HepG2 (cell line): Measurements from ENCODE around the gene CCL1. TPM values are rescaled to one million over a fixed set of nuclear protein-coding genes. Genes with fewer than 3 reads are reported as not detected.

Source experiments
- ATAC-seq: fragments of 200-7000 bp; cut with Tn5 transposase; 3 replicates; pipeline ENCODE4 v1.9.1; 2020; ENCODE audit warnings: mild to moderate bottlenecking, moderate library complexity
- BruUV-seq: library from RNA; stranded (reverse); fragments of 400-500 nt; replicated peaks from 2 replicates; lab custom pipeline; 2021; lab: Mats Ljungman, UMichigan
- CTCF ChIA-PET: fragments of 300-600 bp; formaldehyde crosslinking; extraction: SDS; loops from one replicate; lab custom pipeline; 2021; ENCODE audit warnings: low total read pairs, inconsistent platforms, low intra/inter-chr PET ratio; lab: Yijun Ruan, JAX
- POLR2A ChIA-PET: fragments of 350-600 bp; sonication (Branson Sonifier 250); formaldehyde crosslinking; loops from one replicate; lab custom pipeline; 2020; ENCODE audit warnings: antibody characterized with exemption, inconsistent platforms; lab: Yijun Ruan, JAX
- DNase-seq: peaks from one replicate; pipeline ENCODE4 v3.0.0-alpha.2; 2015; ENCODE audit warnings: low spot score
- FAIRE-seq: peaks from 3 replicates; lab custom pipeline; 2011; peaks lifted over from hg19 to GRCh38; lab: Jason Lieb, UNC
- H2AFZ ChIP-seq: one replicate; pipeline ENCODE4 v1.6.1; 2011; ENCODE audit warnings: low read length, inconsistent platforms
- H3K27ac ChIP-seq: fragments of 300-600 bp; 3 replicates; pipeline ENCODE4 v1.8.0; 2011; ENCODE audit warnings: mixed run types, mild to moderate bottlenecking, mixed read lengths, low read length, inconsistent platforms; ENCODE audit not compliant: insufficient read depth; ENCODE audit errors: extremely low read length
- H3K27me3 ChIP-seq, 2 experiments: fragments of 200-600 bp in 1 of 2; 2 replicates in 1 of 2; 3 replicates in 1 of 2; pipeline versions ENCODE4 v1.6.0 to v1.8.0; 2011; ENCODE audit warnings: low read length in 2 of 2, mild to moderate bottlenecking in 2 of 2, moderate library complexity in 2 of 2, inconsistent platforms in 1 of 2; ENCODE audit not compliant: insufficient read depth in 2 of 2, control insufficient read depth in 1 of 2
- H3K36me3 ChIP-seq, 2 experiments: fragments of 200-600 bp in 1 of 2; replicated peaks in 1 of 2; 2 replicates in 1 of 2; 3 replicates in 1 of 2; pipeline versions ENCODE4 v1.5.1 to v1.8.0; 2011; ENCODE audit warnings: low read length in 2 of 2, inconsistent platforms in 1 of 2; ENCODE audit not compliant: insufficient read depth in 2 of 2, control insufficient read depth in 1 of 2
- H3K4me1 ChIP-seq: 2 replicates; pipeline ENCODE4 v1.5.1; 2012; ENCODE audit warnings: low read length, inconsistent platforms; ENCODE audit not compliant: insufficient read depth
- H3K4me2 ChIP-seq: 2 replicates; pipeline ENCODE4 v1.6.0; 2011; ENCODE audit warnings: low read depth, low read length, inconsistent platforms
- H3K4me3 ChIP-seq, 3 experiments: fragments of 200-600 bp in 1 of 3; sonication (generic), shearing (Covaris generic) in 1 of 3; replicated peaks in 1 of 3; 2 replicates each; pipeline ENCODE4 v1.5.1; 2011 to 2016; ENCODE audit warnings: low read length in 3 of 3, inconsistent platforms in 2 of 3, low read depth in 2 of 3, mild to moderate bottlenecking in 2 of 3, control low read depth in 1 of 3, mixed read lengths in 1 of 3; ENCODE audit not compliant: insufficient read depth in 1 of 3
- H3K79me2 ChIP-seq: one replicate; pipeline ENCODE4 v1.6.1; 2011; ENCODE audit warnings: low read length, inconsistent platforms; ENCODE audit not compliant: insufficient read depth
- H3K9ac ChIP-seq: 2 replicates; pipeline ENCODE4 v1.6.0; 2011; ENCODE audit warnings: mild to moderate bottlenecking, low read depth, low read length, inconsistent platforms; ENCODE audit not compliant: insufficient read depth
- H3K9me3 ChIP-seq: 2 replicates; pipeline ENCODE4 v1.5.1; 2012; ENCODE audit warnings: mild to moderate bottlenecking, low read length
- H4K20me1 ChIP-seq: 2 replicates; pipeline ENCODE4 v1.6.0; 2011; ENCODE audit warnings: inconsistent platforms, mild to moderate bottlenecking, low read length, moderate library complexity; ENCODE audit not compliant: insufficient read depth
- EZH2 ChIP-seq: conservative IDR thresholded peaks from 2 replicates; pipeline ENCODE4 v1.6.1; 2012; ENCODE audit warnings: mild to moderate bottlenecking, low read depth, low read length, moderate library complexity
- FOXC1 ChIP-seq: sonication (generic); formaldehyde crosslinking; IDR thresholded peaks from 2 replicates; pipeline ENCODE4 v1.8.0; 2022; ENCODE audit warnings: mild to moderate bottlenecking, missing genetic modification reagents, borderline replicate concordance
- IRF1 ChIP-seq: sonication (generic); formaldehyde crosslinking; IDR thresholded peaks from 2 replicates; pipeline ENCODE4 v1.4.0; 2020; ENCODE audit warnings: low read depth, mild to moderate bottlenecking, missing genetic modification reagents
- MAFK ChIP-seq, 2 experiments: IDR thresholded peaks in 1 of 2; conservative IDR thresholded peaks in 1 of 2; 2 replicates each; pipeline ENCODE4 v1.6.1; 2011; ENCODE audit warnings: improper control_type of control experiment in 2 of 2, low read length in 2 of 2
- STAG1 ChIP-seq: sonication (generic); formaldehyde crosslinking; IDR thresholded peaks from 2 replicates; pipeline ENCODE4 v1.4.0; 2020; ENCODE audit warnings: missing genetic modification reagents
- WGBS: methylation state at CpG from one replicate; pipeline ENCODE4 v1.1.6; 2017; ENCODE audit warnings: low lambda C conversion rate; 5-methylcytosine and 5-hydroxymethylcytosine counted together
- in situ Hi-C: cut with HindIII; loops from 2 replicates; pipeline ENCODE4 v1.10.0; 2017; ENCODE audit warnings: low pct_unique_long_range_greater_than_20kb; ENCODE audit not compliant: extremely low pct_ligation_motif_present
- intact Hi-C: fragments of 100-400 bp; cut with micrococcal nuclease; formaldehyde crosslinking; loops from one replicate; pipeline ENCODE4 v1.10.0; 2022; ENCODE audit not compliant: unreplicated experiment
- polyA plus RNA-seq, 8 experiments: library from polyadenylated mRNA; depleted of rRNA in 3 of 8; stranded (reverse) in 7 of 8; unstranded in 1 of 8; fragments of >200 nt; fragmentation: Illumina TruSeq in 4 of 8; extraction: Trizol in 4 of 8; gene quantifications; 2 replicates each; pipeline versions ENCODE4 v1.2.1 to v1.2.3, GENCODE V29; 2011 to 2016; ENCODE audit warnings: low read depth in 4 of 8, missing spikeins in 1 of 8, mixed read lengths in 1 of 8; ENCODE audit not compliant: insufficient read depth in 1 of 8
- total RNA-seq, 5 experiments: library from RNA; depleted of rRNA; stranded (reverse); fragments of >200 nt; fragmentation: Illumina TruSeq; extraction: Trizol; gene quantifications; 2 replicates each; pipeline ENCODE4 v1.2.3, GENCODE V29; 2016; ENCODE audit warnings: low read depth in 1 of 5

The CCL1 gene
- total and polyA plus RNA-seq, 2 of the 13 experiments (the other 11 are each of a cell fraction or from before 2014, with no cell fraction given): not detected

DNA sequence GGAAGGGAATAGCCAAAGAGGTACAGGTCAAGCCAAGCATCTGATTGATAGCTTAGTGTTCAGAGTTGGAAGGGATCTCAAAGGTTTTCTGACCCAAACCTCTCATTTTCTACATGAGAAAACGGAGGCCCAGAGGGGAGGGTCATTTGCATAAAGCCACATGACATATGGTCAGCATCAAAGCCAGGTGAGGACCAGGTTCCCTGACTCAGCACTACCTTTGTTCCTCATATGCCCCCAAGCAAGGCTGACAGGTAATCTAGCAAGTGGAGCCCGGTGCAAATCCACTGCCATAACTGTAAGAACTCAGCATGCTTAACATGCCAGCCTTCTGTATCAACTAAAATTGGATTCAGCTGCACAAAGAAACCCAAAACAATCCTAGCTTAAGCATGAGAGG, 28.2 kb upstream of the CCL1 start:
- TF ChIP-seq IRF1 (CRISPR knock-in tag): no peak
- TF ChIP-seq FOXC1 (CRISPR knock-in tag): no peak
- TF ChIP-seq MAFK (conservative IDR thresholded peaks at IDR 0.05 in 1 of 2, IDR thresholded peaks at IDR 0.05 in 1 of 2; ENCODE audit: low read length in 2 of 2): peak in 1 of 2 experiments; percentile 35; a peak in 2 of 4 replicates
- TF ChIP-seq STAG1 (CRISPR knock-in tag): no peak

DNA sequence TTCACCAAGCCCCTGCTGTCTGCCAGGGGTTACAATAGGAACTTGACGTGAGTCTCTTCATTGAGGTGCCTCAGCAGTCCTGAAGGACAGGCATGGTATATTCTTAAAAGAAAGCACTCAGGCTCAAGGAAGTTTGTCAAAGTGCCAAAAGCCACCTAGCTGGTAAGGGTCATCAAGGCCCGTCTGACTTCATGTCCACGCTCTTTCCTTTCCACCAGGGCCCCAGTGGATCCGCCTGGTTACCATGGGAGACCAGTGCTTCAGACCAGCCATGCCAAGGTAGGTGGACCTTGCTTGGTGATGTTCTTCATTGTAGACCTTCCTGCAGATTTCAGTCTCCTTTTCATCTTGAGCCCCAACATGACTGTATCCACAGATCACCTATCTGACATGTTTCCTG, 27.6 kb upstream of the CCL1 start:
- DNase-seq: no peak
- H3K4me1 ChIP-seq: no peaks in the 10 kb centered on the region
- no peaks in the 10 kb centered on the region for H3K9me3 ChIP-seq
- no peak overlapping the region for H2AFZ ChIP-seq
- 0 out of 5 replicates have a peak, but pooled peaks cover 0 to 4% of the 10 kb centered on the region in 2 experiments for H3K27me3 ChIP-seq
- no peak overlapping the region for H3K27ac ChIP-seq
- 0% methylated on average over 1 of the region's 4 CpGs for WGBS
- no peaks in the 10 kb centered on the region for H3K79me2 ChIP-seq
- no peaks in the 10 kb centered on the region for H3K36me3 ChIP-seq
- no peak overlapping the region for H3K4me3 ChIP-seq
- no peak for ATAC-seq
- ChIA-PET POLR2A (no interaction called here), CTCF (no interaction called here)
- no peak for FAIRE-seq
- H3K9ac ChIP-seq: no peak overlapping the region
- in situ Hi-C loops: no loop called here
- H3K4me2 ChIP-seq: no peak overlapping the region
- intact Hi-C loops: no loop called here
- BruUV-seq: no TSS peak
- H4K20me1 ChIP-seq: no peaks in the 10 kb centered on the region
- TF ChIP-seq EZH2: no peak

More for the DNA sequence above, 28.2 kb upstream of the CCL1 start:
- H4K20me1 ChIP-seq: no peaks in the 10 kb centered on the region
- H3K4me1 ChIP-seq: no peaks in the 10 kb centered on the region
- no peaks in the 10 kb centered on the region for H3K9me3 ChIP-seq
- BruUV-seq: no TSS peak
- 0 out of 5 replicates have a peak, but pooled peaks cover 0 to 4% of the 10 kb centered on the region in 2 experiments for H3K27me3 ChIP-seq
- ChIA-PET CTCF (no interaction called here), POLR2A (no interaction called here)
- no peak overlapping the region for H3K4me3 ChIP-seq
- no peak overlapping the region for H3K27ac ChIP-seq
- intact Hi-C loops (no loop called here), in situ Hi-C loops (no loop called here)
- no peak overlapping the region for H2AFZ ChIP-seq
- FAIRE-seq (no peak), ATAC-seq (no peak), DNase-seq (no peak)
- H3K36me3 ChIP-seq: no peaks in the 10 kb centered on the region
- H3K4me2 ChIP-seq: no peak overlapping the region
- WGBS: 0% methylated on average over 2 of the region's 2 CpGs
- H3K9ac ChIP-seq: no peak overlapping the region
- H3K79me2 ChIP-seq: no peaks in the 10 kb centered on the region
